Fibroblast of peridontal ligament (primary cell): ENCODE data around the gene PRSS22.

Experiments used
- DNase-seq: peaks from one replicate; pipeline ENCODE4 v3.0.0-alpha.2; 2010; ENCODE audit errors: extremely low read depth

The PRSS22 gene

DNA sequence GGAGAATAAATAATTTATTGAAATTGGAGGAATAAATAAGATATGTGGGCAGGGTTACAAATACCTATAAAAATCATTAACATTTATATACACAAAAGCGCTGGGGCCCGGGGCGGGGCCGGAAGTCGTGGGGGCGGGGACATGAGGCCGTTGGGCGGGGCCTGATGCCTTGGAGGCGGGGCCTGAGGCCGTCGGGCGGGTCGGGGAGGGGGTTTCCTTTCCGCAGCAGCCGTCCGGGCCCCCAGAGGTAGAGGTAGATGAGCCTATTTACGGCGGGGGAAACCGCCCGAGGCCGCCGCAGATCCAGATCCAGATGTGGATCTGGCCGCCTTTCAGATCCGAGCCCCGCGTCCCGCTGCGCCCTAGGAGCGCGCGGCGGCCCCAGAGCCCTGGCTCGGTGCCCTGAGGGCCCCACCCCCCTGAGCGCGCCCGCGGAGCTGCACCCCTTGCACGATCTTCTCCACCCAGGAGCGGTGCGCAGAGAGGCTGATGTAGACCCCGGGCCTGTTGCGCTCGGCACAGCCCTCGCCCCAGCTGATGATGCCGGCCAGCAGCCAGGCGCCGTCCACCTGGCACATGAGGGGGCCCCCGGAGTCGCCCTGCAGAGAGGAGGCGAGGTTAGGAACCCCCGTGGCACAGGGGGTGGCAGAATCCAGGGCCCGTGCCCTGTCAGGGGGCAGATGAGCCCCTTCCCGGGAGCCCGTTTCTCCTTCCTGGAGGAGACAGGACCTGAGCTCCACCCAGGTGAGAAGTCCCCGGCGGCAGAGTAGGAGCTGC is 5.1 kb downstream of the PRSS22 start:
- DNase-seq = no peak

DNA sequence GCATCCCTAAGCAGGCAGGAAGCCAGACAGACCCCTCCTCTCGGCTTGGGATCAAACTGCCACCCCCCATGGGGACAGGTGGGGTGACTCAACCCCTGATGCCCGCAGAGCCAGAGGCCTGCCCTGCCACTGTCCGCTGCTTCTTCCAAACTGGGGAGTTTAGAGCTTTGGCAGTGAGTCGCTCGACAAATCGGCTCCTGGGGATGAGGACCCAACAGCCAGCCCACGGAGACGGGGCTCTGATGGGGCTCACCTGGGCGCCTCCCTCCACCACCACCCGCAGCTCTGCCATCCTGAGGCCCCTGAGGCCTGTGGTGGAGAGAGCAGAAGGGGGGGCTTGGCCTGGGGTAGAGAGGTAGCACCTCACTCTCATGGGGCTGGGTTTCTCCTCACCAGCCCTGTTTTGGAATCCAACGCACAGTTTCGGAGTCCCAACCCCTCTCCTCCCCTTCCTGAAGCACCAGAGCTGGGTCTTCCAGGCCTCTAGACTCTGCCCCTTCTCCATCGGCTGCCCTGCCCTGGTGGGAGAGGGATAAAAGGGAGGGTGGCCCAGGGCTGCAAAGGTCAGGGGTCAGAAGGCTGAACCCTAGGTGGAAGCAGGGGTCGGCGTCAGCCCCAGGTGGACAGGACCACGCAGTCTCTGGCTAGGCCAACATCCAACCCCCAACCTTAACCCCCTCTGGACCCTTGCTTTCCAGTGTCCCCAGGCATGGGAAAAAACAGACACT is 5.8 kb downstream of the PRSS22 start:
- DNase-seq = no peak

DNA sequence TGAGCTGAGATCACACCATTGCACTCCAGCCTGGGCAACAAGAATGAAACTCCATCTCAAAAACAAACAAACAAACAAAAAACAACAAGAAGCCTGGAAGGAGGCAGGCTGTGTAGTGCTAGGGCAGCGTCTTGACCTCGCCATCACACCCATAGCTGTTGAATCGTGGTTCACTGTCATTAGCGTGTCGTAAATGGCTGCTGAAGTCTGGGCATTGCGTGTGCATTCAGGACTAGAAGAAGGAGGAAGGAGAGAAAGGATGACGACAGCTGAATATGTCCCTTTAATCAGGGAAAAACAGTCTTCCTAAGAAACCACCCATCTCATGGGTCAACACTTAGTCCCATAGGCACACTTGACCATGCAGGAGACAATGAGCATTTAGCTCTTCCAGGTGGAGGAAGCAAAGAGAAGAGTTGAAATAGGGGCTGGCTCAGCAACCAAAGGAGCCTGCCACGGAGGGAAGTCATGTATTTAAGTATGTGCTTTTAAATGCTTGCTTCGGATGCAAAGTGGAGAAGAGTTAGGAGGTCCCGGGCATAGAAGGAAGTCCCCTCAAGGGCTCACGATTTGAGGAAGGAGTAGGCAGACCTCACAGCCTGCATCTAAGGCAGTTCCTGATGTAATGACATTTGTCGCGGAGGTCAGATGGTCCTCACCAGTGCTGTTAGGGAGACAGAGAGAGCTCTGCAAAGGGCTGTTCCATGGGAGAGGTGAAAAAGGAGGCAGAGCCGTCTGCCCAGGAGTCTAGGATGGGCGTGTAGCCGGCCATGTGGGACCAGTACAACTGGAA is 8.8 kb downstream of the PRSS22 start:
- no peak for DNase-seq

GRCh38 chr16:2846511-2847310 is 11.3 kb downstream of the PRSS22 start:
- peak; percentile 14 for DNase-seq

- no peak for DNase-seq
Observed at GRCh38 chr16:2845116-2845515, 12.9 kb downstream of the PRSS22 start.

- DNase-seq = no peak
Observed at GRCh38 chr16:2843526-2843925, 14.4 kb downstream of the PRSS22 start.

DNA sequence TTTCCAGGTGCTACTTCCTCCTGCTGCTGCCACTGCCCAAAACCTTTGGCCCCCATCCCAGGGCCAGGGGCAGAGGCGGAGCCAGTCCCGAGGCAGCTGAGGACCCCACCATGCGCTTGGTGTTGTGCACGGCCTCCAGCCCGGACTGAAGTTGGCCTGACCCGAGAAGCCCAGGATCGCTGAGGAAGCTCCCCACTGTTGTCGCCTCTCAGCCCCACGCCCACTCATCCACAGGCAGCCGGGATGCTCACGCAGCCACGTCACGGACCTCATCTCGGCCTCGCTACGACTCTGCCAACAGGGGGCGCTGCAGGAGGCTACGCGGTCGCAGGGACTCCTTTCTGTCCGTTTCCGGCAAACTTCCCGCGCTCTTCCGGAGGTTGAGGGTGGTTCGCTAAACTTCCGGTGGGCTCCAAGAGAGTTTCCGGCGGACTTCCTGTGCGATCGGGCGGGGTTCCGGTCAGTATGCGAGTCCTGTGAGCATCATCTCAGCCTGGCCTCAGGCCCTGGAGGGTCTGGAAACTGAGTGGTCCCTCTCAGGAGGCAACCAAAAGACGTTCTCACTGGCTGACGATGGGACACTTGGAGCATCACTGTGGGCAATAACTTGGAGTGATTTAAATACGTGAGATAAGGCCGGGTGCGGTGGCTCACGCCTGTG is 15.5 kb downstream of the PRSS22 start:
- no peak for DNase-seq

DNA sequence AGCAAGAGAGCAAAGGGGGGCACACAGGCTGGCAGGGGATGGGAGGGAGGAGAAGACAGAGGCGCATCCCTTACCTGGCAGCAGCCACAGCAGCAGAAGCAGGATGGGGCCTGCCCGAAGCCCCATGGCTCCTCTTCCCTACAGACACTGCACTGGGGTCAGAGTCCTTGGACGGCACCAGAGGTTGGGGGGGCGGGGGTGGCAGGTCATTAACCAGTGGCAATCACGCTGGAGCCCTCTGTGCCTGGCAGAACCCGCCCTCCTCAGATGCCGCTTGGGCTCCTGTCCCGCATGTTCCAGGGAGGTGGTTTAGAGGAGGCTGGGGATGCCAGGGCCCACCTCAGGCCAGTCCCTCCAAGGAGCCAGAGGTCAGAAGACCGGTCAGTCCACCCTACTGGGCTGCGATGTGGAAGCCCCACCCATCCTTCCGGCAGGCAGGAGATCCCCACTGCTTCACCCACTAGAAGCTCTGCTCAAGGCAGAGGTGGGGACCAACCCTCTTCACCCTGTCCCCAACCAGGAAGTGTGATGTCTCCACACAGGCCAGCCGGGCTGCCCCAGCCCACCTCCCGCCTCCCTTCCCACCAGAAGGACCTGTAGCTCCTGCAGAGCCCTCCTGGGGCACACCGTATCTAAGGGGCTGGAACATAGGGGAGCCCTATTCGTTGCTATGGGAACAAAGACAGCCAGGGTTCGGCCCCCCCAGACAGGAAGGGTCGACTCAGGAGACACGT is 16.2 kb downstream of the PRSS22 start:
- DNase-seq = no peak

- no peak for DNase-seq
Observed at GRCh38 chr16:2840914-2841313, 17.1 kb downstream of the PRSS22 start.

DNA sequence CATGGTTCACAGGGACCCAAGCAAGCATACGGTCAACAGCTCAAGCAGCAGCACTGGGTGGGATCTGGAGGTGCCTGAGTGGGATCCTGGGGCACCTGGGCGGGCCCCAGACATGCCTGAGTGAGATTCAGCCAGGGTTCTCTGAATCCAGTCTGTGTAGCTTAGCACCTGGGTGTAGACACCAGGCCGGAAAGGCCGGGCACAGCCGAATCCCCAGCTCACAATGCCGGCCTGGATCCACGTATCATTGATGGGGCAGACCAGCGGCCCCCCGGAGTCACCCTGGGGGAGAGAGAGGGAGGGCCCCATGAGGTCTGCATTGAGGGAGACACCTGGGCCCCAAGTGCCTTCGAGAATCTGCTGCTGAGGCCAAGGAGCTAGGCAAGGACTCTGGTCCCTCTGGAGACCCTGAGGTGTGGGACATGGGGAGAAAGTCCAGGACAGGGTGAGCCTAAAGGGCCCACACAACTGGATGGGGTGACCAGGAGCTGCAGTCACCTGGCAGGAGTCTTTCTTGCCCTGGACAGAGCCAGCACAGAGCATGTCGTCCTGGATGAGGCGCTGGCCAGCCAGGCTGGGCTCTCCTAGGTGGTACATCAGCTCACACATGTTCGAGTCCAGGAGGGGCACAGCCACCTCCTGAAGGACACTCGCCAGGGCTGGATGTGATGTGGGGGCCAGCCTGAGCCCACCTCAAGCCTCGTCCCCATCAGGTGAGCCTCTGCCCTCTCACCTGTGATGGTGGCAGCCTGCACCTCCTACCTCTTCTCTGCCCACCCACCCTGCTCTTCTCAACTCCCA is 18.1 kb downstream of the PRSS22 start:
- no peak for DNase-seq

DNA sequence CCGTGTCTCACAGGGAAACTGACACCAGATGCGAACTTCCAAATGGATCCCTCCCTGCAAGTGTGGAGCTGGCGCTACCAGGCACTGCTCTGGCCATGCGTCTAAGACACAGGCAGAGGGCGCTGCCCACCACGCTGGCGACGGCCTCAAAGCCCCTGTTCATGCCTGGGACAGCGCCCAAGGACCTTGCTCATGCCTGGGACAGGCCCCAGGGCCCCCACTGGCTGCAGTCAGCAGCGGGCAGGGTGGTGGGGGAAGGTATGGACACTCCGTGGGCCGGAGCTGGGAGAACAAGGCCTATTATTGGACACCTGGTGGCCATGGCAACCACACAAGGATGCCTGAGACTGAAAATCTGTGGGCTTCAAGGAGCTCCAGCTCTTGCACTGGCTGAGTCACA is 19.0 kb downstream of the PRSS22 start:
- DNase-seq = peak; percentile 77

GRCh38 chr16:2836646-2837508 is 21.1 kb downstream of the PRSS22 start:
- no peak for DNase-seq

DNA sequence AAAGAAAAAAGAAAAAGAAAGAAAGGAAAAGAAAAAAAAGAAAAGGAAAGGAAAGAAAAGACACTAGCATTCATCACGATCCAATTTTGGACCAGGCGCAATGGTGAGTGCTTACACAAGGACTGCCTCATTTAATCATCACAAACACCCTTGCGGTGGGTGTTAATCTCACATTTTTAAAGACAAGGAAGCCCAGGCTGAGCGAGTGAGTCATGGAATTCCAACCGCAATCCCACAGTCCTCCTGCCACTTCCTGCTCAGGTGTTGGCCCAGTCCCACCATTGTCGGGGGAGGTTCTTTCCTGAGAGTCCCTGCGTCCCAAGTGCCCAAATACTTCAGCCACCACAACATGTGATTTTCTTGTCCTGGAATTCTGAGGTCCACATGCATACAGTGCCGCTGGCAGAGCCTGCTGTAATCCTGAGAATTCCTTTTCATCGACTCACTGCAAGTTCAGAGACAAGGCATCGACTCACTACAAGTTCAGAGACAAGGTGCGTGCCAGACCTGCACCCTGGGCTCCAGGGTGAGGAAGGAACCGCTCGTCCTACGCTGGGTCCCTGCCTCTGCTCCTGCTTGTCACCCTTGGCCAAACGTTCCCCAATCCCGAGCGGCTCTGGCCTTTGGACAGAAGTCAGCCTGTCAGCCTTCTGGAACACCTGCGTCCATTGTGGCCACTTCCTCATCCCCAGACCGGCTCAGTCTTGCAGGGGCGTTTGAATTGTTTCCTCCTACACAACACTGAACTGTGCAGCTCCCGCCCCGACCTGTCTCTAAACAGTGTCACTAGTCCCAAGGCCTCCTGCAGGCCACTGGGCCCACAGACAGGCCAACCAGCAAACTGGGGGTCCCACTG is 22.1 kb downstream of the PRSS22 start:
- peak; percentile 80 for DNase-seq

DNA sequence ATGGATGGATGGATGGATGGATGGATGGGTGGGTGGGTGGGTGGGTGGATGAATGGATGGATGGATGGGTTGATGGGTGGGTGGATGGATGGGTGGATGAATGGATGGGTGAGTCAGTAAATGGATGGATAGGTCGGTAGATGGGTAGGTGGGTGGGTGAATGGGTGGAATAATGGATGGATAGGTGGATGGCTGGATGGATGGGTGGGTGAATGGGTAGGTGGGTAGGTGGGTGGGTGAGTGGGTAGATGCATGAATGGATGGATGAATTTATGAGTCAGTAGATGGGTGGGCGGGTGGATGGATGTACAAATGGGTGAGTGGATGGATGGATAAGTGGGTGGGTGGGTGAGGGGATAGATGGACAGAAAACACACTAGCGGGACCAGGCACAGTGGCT is 23.0 kb downstream of the PRSS22 start:
- DNase-seq = no peak

GRCh38 chr16:2833776-2834175 is 24.2 kb downstream of the PRSS22 start:
- no peak for DNase-seq

DNA sequence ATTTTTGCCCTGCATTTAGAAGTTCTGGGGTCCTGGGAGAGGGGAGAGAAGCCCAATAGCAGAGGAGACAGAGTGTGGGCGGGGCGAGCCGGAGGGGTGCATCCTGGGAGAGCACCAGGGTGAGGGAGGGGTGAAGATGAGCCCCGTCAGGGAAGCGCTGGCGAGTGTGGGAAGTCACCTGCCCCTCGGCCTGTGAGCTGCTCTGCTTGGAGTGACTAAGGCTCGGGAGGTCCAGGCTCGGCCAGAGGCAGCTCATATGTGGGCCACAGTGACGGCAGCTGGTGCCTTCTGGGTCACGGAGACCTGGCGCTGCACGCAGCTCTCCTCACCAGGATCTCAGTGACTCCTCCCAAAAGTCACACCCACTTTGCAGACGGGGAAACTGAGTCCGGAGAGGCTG is 26.8 kb downstream of the PRSS22 start:
- DNase-seq = no peak

DNA sequence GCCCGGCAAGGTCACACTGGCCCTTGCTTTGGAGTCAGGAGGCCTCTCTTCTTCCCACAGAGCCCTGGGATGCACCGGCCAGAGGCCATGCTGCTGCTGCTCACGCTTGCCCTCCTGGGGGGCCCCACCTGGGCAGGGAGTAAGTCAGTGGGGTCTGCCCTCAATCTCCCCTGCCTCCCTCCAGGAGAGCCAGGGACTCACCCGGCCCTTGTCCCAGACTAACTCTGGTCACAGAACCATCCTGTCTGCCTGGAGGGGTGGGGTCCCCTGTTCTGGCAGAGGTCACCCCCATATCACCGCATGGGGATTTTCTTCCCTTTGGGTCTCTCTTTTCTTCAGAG is 27.6 kb downstream of the PRSS22 start:
- no peak for DNase-seq
